ENCODE measurements around the gene CLEC4M.

CLEC4M gene

DNA sequence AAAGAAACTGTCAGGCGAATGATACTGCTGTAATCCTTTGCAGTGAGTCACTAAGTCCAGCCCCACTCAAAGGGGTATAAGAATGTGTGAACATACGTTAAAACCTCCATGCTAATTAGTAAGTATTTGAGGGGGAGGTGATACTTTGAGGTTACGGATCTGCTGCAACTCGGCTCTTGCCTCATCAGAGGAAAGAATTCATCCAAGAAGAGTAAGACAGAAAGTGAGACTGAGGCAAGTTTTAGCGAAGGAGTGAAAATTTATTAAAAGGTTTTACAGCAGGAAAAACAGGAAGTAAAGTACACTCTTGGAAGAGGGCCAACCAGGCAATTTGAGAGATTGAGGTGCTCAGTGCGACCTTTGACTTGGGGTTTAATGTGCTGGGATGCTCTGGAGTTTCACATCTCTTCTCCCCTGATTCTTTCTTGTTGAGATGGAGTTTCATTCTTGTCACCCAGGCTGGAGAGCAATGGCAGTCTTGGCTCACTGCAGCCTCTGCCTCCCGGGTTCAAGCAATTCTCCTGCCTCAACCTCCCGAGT, 9.8 kb downstream of the CLEC4M start:
- TF ChIP-seq, protein P1, sequence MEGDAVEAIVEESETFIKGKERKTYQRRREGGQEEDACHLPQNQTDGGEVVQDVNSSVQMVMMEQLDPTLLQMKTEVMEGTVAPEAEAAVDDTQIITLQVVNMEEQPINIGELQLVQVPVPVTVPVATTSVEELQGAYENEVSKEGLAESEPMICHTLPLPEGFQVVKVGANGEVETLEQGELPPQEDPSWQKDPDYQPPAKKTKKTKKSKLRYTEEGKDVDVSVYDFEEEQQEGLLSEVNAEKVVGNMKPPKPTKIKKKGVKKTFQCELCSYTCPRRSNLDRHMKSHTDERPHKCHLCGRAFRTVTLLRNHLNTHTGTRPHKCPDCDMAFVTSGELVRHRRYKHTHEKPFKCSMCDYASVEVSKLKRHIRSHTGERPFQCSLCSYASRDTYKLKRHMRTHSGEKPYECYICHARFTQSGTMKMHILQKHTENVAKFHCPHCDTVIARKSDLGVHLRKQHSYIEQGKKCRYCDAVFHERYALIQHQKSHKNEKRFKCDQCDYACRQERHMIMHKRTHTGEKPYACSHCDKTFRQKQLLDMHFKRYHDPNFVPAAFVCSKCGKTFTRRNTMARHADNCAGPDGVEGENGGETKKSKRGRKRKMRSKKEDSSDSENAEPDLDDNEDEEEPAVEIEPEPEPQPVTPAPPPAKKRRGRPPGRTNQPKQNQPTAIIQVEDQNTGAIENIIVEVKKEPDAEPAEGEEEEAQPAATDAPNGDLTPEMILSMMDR (conservative IDR thresholded peaks at IDR 0.05; ENCODE audit: low read depth, low read length) = no peak
- H3K4me3 ChIP-seq (ENCODE audit: low read length) = no peak overlapping the region
- peak; percentile 46 for DNase-seq (ENCODE audit: low read depth)

DNA sequence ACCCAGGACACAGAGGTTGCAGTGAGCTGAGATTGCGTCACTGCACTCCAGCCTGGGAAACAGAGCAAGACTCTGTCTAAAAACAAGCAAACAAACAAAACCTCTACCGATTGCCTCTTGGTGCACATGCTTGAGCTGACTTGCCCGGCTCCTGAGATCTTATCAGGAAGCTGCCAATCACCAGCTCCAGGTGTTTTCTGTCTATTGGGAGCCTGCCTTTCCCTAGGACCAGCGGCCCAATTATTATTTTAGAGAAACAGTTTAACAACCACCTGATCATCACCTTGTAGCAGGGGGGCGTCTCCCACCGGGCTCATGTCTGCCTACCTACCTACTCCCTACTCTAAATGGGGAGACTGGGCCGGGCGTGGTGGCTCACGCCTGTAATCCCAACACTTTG, 10.8 kb downstream of the CLEC4M start:
- TF ChIP-seq, protein P1 (conservative IDR thresholded peaks at IDR 0.05; ENCODE audit: low read depth, low read length) = no peak
- H3K4me3 ChIP-seq (ENCODE audit: low read length) = no peak overlapping the region
- no peak for DNase-seq (ENCODE audit: low read depth)

DNA sequence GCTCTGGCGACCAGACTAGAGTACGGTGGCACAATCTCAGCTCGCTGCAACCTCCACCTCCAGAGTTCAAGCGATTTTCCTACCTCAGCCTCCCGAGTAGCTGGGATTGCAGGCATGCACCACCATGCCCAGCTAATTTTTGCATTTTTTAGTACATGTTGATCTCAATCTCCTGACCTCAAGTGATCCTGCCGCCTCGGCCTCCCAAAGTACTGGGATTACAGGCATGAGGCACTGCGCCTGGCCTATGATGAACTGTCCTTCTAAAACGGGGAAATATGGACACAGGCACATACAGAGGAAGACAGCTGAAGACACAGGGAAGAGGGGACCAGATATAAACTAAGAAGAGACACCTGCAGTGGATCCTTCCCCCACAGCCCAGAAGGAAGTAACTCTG, 12.7 kb downstream of the CLEC4M start:
- no peak overlapping the region for H3K4me3 ChIP-seq (ENCODE audit: low read length)
- TF ChIP-seq, protein P1 (conservative IDR thresholded peaks at IDR 0.05; ENCODE audit: low read depth, low read length) = no peak
- no peak for DNase-seq (ENCODE audit: low read depth)

DNA sequence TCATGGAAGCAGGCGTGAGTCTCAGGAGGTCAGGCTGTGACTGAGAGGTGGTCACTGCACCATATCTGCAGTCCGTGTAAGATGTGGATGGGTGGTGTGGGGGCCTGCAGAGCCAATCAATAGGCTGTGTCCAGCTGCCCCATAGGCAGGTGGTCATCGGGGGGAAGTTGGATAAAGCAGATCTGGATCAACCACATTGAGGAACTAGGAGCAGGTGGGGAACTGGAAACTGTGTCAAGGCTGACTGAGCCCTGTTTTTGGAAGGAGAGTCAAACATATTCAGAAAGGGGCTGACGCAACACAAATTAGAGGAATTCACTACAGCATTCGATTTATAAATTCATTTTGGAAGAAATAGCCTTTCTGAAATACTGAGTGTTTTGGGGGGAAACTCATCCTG, 15.0 kb downstream of the CLEC4M start:
- H3K4me3 ChIP-seq (ENCODE audit: low read length) = no peak overlapping the region
- DNase-seq (ENCODE audit: low read depth) = no peak
- TF ChIP-seq, protein P1 (conservative IDR thresholded peaks at IDR 0.05; ENCODE audit: low read depth, low read length) = no peak

DNA sequence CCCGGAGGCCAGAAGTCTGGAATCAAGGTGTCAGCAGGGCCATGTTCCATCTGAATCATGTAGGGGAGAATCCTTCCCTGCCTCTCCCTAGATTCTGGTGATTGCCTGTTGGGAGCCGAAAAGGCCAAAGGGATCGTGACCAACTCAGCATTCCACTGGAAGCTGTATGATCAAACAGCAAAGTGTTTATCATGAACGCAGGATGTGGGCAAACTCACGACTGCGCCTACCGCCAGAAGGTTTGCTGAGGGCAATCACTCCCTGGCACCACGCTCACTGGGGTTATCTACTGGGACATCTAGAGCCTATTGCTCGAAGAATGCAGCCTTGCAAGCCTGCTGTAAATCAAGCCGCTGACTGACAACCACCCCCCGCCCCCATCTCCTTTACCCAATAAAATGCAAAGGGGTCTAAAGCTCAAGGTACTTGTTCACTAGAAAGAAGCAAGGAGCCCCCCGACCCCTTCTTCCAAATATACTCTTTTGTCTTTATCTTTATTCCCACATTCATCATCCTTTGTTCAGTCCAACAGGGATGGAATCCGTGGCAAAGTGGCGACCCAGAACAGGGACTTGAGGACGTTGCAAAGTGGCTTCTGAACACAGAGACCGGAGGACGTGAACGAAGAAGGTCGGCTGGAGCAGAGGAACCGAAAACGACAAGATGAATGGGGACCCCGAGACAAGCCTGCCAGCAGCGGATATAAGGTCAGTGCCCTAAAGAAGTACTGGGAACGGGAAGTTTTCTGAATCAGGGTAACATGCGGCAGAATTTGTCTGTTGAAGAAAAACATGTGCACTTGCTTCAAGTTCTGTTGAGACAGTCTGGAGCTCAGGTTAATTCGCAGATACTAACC, 16.8 kb downstream of the CLEC4M start:
- H3K4me3 ChIP-seq (ENCODE audit: low read length) = no peak overlapping the region
- DNase-seq (ENCODE audit: low read depth) = no peak
- TF ChIP-seq, protein P1 (conservative IDR thresholded peaks at IDR 0.05; ENCODE audit: low read depth, low read length) = no peak

DNA sequence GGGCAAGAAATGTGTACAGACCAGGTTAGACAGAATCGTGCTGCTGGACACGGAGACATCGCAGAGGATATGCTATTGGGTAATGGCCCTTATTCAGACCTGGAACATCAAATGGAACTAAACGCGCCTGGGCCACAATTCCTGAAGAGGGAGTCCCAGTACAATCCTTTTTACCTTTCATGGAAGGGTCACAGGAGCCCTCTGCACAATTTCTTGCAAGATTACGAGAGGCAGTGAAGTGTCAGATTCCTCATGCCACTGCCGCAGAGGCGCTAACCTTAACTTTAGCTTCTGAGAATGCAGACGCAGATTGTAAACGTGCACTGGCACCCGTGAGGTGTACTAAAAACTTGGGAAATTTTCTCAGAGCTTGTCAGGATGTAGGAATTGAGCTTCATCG, 18.1 kb downstream of the CLEC4M start:
- no peak overlapping the region for H3K4me3 ChIP-seq (ENCODE audit: low read length)
- DNase-seq (ENCODE audit: low read depth) = no peak
- TF ChIP-seq, protein P1 (conservative IDR thresholded peaks at IDR 0.05; ENCODE audit: low read depth, low read length) = no peak

DNA sequence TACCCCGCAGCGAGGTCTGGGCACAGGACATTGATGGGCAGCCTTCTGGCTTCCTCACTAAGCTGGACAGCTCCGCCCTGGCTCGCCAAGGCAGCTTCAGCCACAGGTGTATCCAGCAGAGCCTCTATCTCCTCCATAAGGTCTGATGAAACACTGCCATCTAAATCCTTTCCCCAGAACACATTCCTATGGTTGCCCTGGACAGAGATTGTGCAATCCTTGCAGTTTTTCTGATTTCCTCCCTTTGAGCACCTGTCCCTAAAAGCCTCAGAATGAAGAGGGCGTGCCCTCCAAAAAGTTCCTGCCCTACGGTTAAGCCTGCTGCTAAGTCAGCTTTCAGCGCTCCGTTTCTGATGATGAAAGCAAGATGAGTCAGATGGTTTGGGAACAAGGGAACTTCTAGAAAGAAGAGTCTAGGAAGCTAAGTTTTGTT, 21.0 kb downstream of the CLEC4M start:
- no peak for DNase-seq (ENCODE audit: low read depth)
- TF ChIP-seq, protein P1 (conservative IDR thresholded peaks at IDR 0.05; ENCODE audit: low read depth, low read length) = no peak
- H3K4me3 ChIP-seq (ENCODE audit: low read length) = no peak overlapping the region
